ENCODE results near the gene CKS2. TPM values are rescaled to one million over a fixed set of nuclear protein-coding genes. Genes with fewer than 3 reads are reported as not detected.

Gene CKS2
- total and polyA plus RNA-seq, 3 experiments from 2014 or later, result 21.2 to 253 (median 252) TPM

DNA sequence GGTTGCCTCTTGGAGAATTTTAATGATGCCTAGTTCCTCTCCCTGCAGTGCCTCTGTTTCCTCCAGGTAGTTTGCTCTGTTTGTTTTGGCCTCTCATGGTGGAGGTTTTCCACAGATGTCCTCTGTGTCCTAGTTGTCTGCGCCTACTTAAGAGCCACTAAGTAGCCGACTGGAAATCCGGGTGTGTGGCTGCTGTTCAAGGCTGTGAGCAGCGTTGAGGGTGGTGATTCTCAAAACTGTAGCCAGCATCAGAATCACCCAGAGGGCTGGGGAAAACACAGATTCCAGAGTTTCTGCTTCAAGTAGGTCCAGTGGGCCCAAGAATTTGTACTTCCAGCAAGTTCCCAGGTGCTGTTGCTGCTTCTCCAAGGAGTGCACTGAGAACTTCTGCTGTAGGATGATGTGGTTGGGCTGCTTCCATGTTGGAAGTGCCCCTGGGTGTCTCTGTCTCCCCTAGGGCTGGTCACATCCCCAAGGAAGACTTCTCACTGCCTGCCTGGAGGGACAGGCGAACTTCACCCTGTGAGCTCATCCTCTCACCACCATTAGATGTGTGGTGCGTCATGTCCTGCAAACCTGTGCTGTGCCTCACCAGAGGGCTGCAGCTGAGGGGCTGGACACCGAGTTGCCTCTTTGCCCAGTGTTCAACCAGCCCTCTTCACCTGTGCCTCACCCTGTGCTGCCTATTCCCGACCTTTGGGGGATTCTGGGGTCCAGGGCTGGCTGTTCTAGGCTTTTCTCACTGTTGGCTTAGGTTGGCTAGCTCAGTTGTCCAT is 42.1 kb downstream of the CKS2 start:
- Histone ChIP-seq H3K9me3 (ENCODE audit: low read length) (no peaks in the 10 kb centered on the region), H3K36me3 (ENCODE audit: insufficient read depth, low read length) (peaks cover 76% of the 10 kb centered on the region), H3K27ac (ENCODE audit: low read depth, low read length) (no peak overlapping the region), H3K4me3 (ENCODE audit: low read length) (no peak overlapping the region), H3K4me1 (ENCODE audit: insufficient read depth, low read length) (peaks cover 21% of the 10 kb centered on the region), H3K27me3 (ENCODE audit: insufficient read depth, low read length, poor library complexity, severe bottlenecking) (no peaks in the 10 kb centered on the region)
- Mint-ChIP-seq H3K27ac (peak overlapping the region; percentile 30 to 95 (median 80)), H3K36me3 (peaks cover 4 to 100% (median 34%) of the 10 kb centered on the region in 3 donors), H3K4me3 (peak overlapping the region in 6 of 7 donors; percentile 9 to 59 (median 40)), H3K4me1 (peaks cover 24 to 58% (median 29%) of the 10 kb centered on the region in 3 donors), H3K9me3 (no peaks in the 10 kb centered on the region), H3K27me3 (no peaks in the 10 kb centered on the region)
- ChIA-PET POLR2A (no interaction called here), CTCF (interaction anchor here (0.9 kb wide), 1 partner anchor 10 kb away, joined by 3 read pairs; no protein-coding TSS in a partner anchor)
- no peak for DNase-seq

DNA sequence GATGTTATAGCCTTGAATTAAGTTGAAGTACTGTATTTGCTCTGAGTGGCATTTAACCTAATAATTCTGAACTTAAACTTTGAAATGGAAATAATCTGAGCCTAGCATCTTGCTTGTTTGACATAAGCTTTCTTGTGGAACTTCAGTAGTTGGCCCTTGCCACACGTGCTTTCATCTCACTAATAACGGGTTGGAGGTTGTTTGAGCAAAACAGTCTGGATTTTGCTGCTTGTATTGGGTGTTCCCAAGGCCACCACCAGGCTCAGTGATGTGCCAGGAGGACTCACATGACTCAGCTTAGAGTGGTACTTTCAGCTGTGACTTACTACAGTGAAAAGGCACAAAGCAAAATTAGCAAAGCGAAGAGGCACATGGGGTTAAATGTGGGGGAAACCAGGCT is 43.0 kb downstream of the CKS2 start:
- POLR2A ChIA-PET, result no interaction called here
- no peak overlapping the region for H3K27ac ChIP-seq (ENCODE audit: low read depth, low read length)
- Mint-ChIP-seq H3K4me1 (peaks cover 24 to 58% (median 29%) of the 10 kb centered on the region in 3 donors), H3K27ac (peak overlapping the region in 3 of 8 donors; percentile 30 to 91 (median 43)), H3K4me3 (peak overlapping the region in 1 of 7 donors; percentile 15), H3K9me3 (no peaks in the 10 kb centered on the region), H3K36me3 (peaks cover 2 to 100% (median 29%) of the 10 kb centered on the region in 3 donors), H3K27me3 (no peaks in the 10 kb centered on the region)
- H3K27me3 ChIP-seq (ENCODE audit: insufficient read depth, low read length, poor library complexity, severe bottlenecking), result no peaks in the 10 kb centered on the region
- peaks cover 76% of the 10 kb centered on the region for H3K36me3 ChIP-seq (ENCODE audit: insufficient read depth, low read length)
- H3K9me3 ChIP-seq (ENCODE audit: low read length), result no peaks in the 10 kb centered on the region
- CTCF ChIA-PET, result interaction anchor here (1.1 kb wide), 1 partner anchor 194 kb away, joined by 3 read pairs; no protein-coding TSS in a partner anchor
- no peak overlapping the region for H3K4me3 ChIP-seq (ENCODE audit: low read length)
- no peak for DNase-seq
- peaks cover 21% of the 10 kb centered on the region for H3K4me1 ChIP-seq (ENCODE audit: insufficient read depth, low read length)

- Mint-ChIP-seq H3K36me3 (peaks cover 0 to 100% (median 28%) of the 10 kb centered on the region in 3 donors), H3K4me1 (peaks cover 24 to 58% (median 29%) of the 10 kb centered on the region in 3 donors), H3K27me3 (no peaks in the 10 kb centered on the region), H3K9me3 (no peaks in the 10 kb centered on the region), H3K4me3 (peak overlapping the region in 1 of 7 donors; percentile 15), H3K27ac (peak overlapping the region in 5 of 8 donors; percentile 17 to 79 (median 54))
- Histone ChIP-seq H3K27me3 (ENCODE audit: insufficient read depth, low read length, poor library complexity, severe bottlenecking) (no peaks in the 10 kb centered on the region), H3K4me3 (ENCODE audit: low read length) (no peak overlapping the region), H3K4me1 (ENCODE audit: insufficient read depth, low read length) (peaks cover 21% of the 10 kb centered on the region), H3K27ac (ENCODE audit: low read depth, low read length) (no peak overlapping the region), H3K36me3 (ENCODE audit: insufficient read depth, low read length) (peaks cover 77% of the 10 kb centered on the region), H3K9me3 (ENCODE audit: low read length) (no peaks in the 10 kb centered on the region)
- no peak for DNase-seq
- CTCF ChIA-PET, result interaction anchor here (1.1 kb wide), 1 partner anchor 194 kb away, joined by 3 read pairs; no protein-coding TSS in a partner anchor
- POLR2A ChIA-PET, result no interaction called here
These were observed 43.5 kb downstream of the CKS2 start for GRCh38 chr9:89354471-89354870.

GRCh38 chr9:89356782-89357181 is 45.8 kb downstream of the CKS2 start:
- H3K27me3 ChIP-seq (ENCODE audit: insufficient read depth, low read length, poor library complexity, severe bottlenecking), result no peaks in the 10 kb centered on the region
- H3K9me3 ChIP-seq (ENCODE audit: low read length), result no peaks in the 10 kb centered on the region
- H3K4me1 ChIP-seq (ENCODE audit: insufficient read depth, low read length), result peaks cover 15% of the 10 kb centered on the region
- ChIA-PET CTCF (no interaction called here), POLR2A (no interaction called here)
- Mint-ChIP-seq H3K9me3 (no peaks in the 10 kb centered on the region), H3K27ac (peak overlapping the region in 5 of 8 donors; percentile 14 to 79 (median 29)), H3K27me3 (no peaks in the 10 kb centered on the region), H3K4me3 (no peak overlapping the region), H3K36me3 (peaks cover 0 to 100% (median 35%) of the 10 kb centered on the region in 3 donors), H3K4me1 (peaks cover 18 to 50% (median 21%) of the 10 kb centered on the region in 3 donors)
- no peak overlapping the region for H3K27ac ChIP-seq (ENCODE audit: low read depth, low read length)
- no peak for DNase-seq
- peaks cover 79% of the 10 kb centered on the region for H3K36me3 ChIP-seq (ENCODE audit: insufficient read depth, low read length)
- H3K4me3 ChIP-seq (ENCODE audit: low read length), result no peak overlapping the region

GRCh38 chr9:89357331-89358197 is 46.6 kb downstream of the CKS2 start:
- Histone ChIP-seq H3K9me3 (ENCODE audit: low read length) (no peaks in the 10 kb centered on the region), H3K27me3 (ENCODE audit: insufficient read depth, low read length, poor library complexity, severe bottlenecking) (no peaks in the 10 kb centered on the region), H3K4me1 (ENCODE audit: insufficient read depth, low read length) (peaks cover 7% of the 10 kb centered on the region), H3K36me3 (ENCODE audit: insufficient read depth, low read length) (peaks cover 81% of the 10 kb centered on the region), H3K4me3 (ENCODE audit: low read length) (no peak overlapping the region), H3K27ac (ENCODE audit: low read depth, low read length) (no peak overlapping the region)
- Mint-ChIP-seq H3K27ac (peak overlapping the region in 6 of 8 donors; percentile 51 to 89 (median 66)), H3K4me1 (peaks cover 10 to 43% (median 13%) of the 10 kb centered on the region in 3 donors), H3K27me3 (no peaks in the 10 kb centered on the region), H3K9me3 (no peaks in the 10 kb centered on the region), H3K36me3 (peaks cover 0 to 100% (median 33%) of the 10 kb centered on the region in 3 donors), H3K4me3 (peak overlapping the region in 1 of 7 donors; percentile 41)
- ChIA-PET CTCF (interaction anchor here (1.0 to 1.2 kb wide), 2 partner anchors 10 to 22 kb away, joined by 3 read pairs; no protein-coding TSS in a partner anchor), POLR2A (no interaction called here)
- DNase-seq, result no peak

- H3K27ac Mint-ChIP-seq, result peak overlapping the region in 6 of 8 donors; percentile 42 to 79 (median 54)
- Histone ChIP-seq H3K36me3 (ENCODE audit: insufficient read depth, low read length) (peaks cover 81% of the 10 kb centered on the region), H3K27me3 (ENCODE audit: insufficient read depth, low read length, poor library complexity, severe bottlenecking) (no peaks in the 10 kb centered on the region), H3K4me1 (ENCODE audit: insufficient read depth, low read length) (no peaks in the 10 kb centered on the region), H3K9me3 (ENCODE audit: low read length) (no peaks in the 10 kb centered on the region), H3K4me3 (ENCODE audit: low read length) (no peak overlapping the region), H3K27ac (ENCODE audit: low read depth, low read length) (no peak overlapping the region)
- peaks cover 7 to 36% (median 8%) of the 10 kb centered on the region in 3 donors for H3K4me1 Mint-ChIP-seq
- no peaks in the 10 kb centered on the region for H3K27me3 Mint-ChIP-seq
- no peak for DNase-seq
- ChIA-PET POLR2A (no interaction called here), CTCF (interaction anchor here (0.7 to 1.2 kb wide), 3 partner anchors 11 to 190 kb away, joined by 3 read pairs; no protein-coding TSS in a partner anchor)
- peaks cover 0 to 95% (median 33%) of the 10 kb centered on the region in 3 donors for H3K36me3 Mint-ChIP-seq
- no peaks in the 10 kb centered on the region for H3K9me3 Mint-ChIP-seq
- H3K4me3 Mint-ChIP-seq, result no peak overlapping the region
These were observed 47.5 kb downstream of the CKS2 start for GRCh38 chr9:89358376-89358916.

GRCh38 chr9:89358985-89359384 is 48.0 kb downstream of the CKS2 start:
- H3K4me1 Mint-ChIP-seq, result peaks cover 3 to 31% (median 5%) of the 10 kb centered on the region in 3 donors
- H3K27ac ChIP-seq (ENCODE audit: low read depth, low read length), result no peak overlapping the region
- H3K9me3 ChIP-seq (ENCODE audit: low read length), result no peaks in the 10 kb centered on the region
- no peaks in the 10 kb centered on the region for H3K9me3 Mint-ChIP-seq
- no peak overlapping the region for H3K4me3 Mint-ChIP-seq
- ChIA-PET CTCF (interaction anchor here (0.7 to 1.2 kb wide), 3 partner anchors 11 to 189 kb away, joined by 3 read pairs; no protein-coding TSS in a partner anchor), POLR2A (no interaction called here)
- H3K36me3 ChIP-seq (ENCODE audit: insufficient read depth, low read length), result peaks cover 83% of the 10 kb centered on the region
- no peaks in the 10 kb centered on the region for H3K27me3 Mint-ChIP-seq
- no peaks in the 10 kb centered on the region for H3K27me3 ChIP-seq (ENCODE audit: insufficient read depth, low read length, poor library complexity, severe bottlenecking)
- H3K4me1 ChIP-seq (ENCODE audit: insufficient read depth, low read length), result no peaks in the 10 kb centered on the region
- H3K27ac Mint-ChIP-seq, result peak overlapping the region in 5 of 8 donors; percentile 42 to 79 (median 52)
- peaks cover 0 to 93% (median 30%) of the 10 kb centered on the region in 3 donors for H3K36me3 Mint-ChIP-seq
- no peak overlapping the region for H3K4me3 ChIP-seq (ENCODE audit: low read length)
- DNase-seq, result no peak
